ENCODE measurements around the gene RNF168. TPM values are rescaled to one million over a fixed set of nuclear protein-coding genes. Genes with fewer than 3 reads are reported as not detected.

RNF168 gene
- total RNA-seq, 1 experiment from 2014 or later = 65.5 TPM

DNA sequence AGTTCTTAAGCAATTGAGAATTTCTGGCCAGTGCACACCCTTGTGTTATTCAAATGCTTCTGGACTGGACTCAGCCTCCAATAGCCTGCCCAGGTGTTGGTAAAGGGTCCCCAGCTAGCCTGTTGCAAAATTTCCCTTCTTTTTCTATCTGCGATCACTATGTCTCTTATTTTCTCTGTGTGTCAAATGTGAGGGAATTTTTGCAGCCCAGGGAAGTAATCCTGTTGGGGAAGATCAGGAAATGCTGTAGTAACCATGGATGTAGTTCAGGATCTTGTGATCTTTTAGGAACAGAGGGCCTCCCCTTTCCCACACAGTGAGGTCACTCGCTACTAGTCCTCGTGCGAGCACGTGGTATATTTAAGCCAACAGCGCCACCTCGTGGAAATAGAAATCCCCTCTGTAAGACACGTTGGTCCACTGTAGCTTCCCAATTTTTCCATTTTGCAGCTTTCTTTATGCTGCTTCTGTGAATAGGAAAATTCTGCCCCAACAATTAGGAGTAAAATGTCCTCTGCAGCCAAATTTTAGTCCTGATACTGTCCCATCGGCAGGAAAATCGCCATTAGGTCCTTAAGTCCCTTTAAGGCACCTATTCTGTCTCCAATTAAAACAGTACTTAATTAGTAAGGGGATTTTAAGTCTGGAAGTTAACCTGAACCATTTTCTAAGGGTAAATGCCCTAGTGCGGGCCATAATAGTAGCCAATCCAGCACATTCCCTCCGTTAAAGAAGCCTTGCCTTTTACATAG, 15.6 kb upstream of the RNF168 start:
- Histone ChIP-seq H2BK120ac (ENCODE audit: low read depth, low read length, poor library complexity, severe bottlenecking) (no peak overlapping the region), H3K23ac (ENCODE audit: insufficient read length, low read depth, low read length) (no peak overlapping the region), H4K91ac (ENCODE audit: insufficient read length, low read depth, low read length) (no peak overlapping the region), H2BK5ac (ENCODE audit: insufficient read length, low read length) (no peak overlapping the region), H3K23me2 (ENCODE audit: insufficient read length, low read depth, low read length, poor library complexity, severe bottlenecking) (no peaks in the 10 kb centered on the region), H3T11ph (ENCODE audit: low read length) (no peak overlapping the region), H3K4ac (ENCODE audit: low read depth, low read length) (no peak overlapping the region), H4K5ac (ENCODE audit: insufficient read length, low read depth, low read length) (no peak overlapping the region), H4K20me1 (ENCODE audit: control insufficient read depth, insufficient read depth, insufficient read length) (no peaks in the 10 kb centered on the region), H2BK12ac (ENCODE audit: insufficient read length, low read depth, low read length) (no peak overlapping the region), H2AK5ac (ENCODE audit: insufficient read length, low read length) (no peak overlapping the region), H3K79me1 (ENCODE audit: insufficient read depth, low read depth, low read length, poor library complexity, severe bottlenecking) (no peaks in the 10 kb centered on the region), H2BK15ac (ENCODE audit: low read depth, low read length) (no peak overlapping the region), H3K27me3 (ENCODE audit: insufficient read depth, low read length) (no peaks in the 10 kb centered on the region), H3K14ac (ENCODE audit: insufficient read depth, low read length) (no peak overlapping the region), H3K79me2 (ENCODE audit: insufficient read depth, low read length) (no peaks in the 10 kb centered on the region), H2BK20ac (ENCODE audit: low read depth, low read length, poor library complexity, severe bottlenecking) (no peak overlapping the region), H3K4me1 (ENCODE audit: insufficient read depth, low read length) (no peaks in the 10 kb centered on the region), H3K56ac (ENCODE audit: insufficient read length, low read depth, low read length) (no peak overlapping the region), H4K8ac (replicated peaks; ENCODE audit: insufficient read length, low read depth, low read length) (no peak overlapping the region), H3K18ac (ENCODE audit: insufficient read length, low read depth, low read length) (no peak overlapping the region), H3K9me3 (ENCODE audit: control insufficient read depth, low read depth, low read length) (peaks cover 23% of the 10 kb centered on the region), H3K9ac (ENCODE audit: extremely low read depth, insufficient read length, low read length) (no peak overlapping the region), H3K27ac (ENCODE audit: insufficient read length, low read depth, low read length) (no peak overlapping the region), H3K4me2 (ENCODE audit: insufficient read depth, insufficient read length, low read length) (no peak overlapping the region), H2AFZ (ENCODE audit: low read length) (no peak overlapping the region)
- WGBS (ENCODE audit: extremely low coverage, insufficient read length, low lambda C conversion rate) = no CpG with 5 or more reads among the region's 12 CpGs
- DNase-seq = peak; percentile 73
- peaks cover 30 to 41% (median 30%) of the 10 kb centered on the region in 3 experiments for H3K36me3 Mint-ChIP-seq (ENCODE audit: insufficient read depth in 1 of 3, low read depth in 3 of 3)
- peaks cover 11 to 23% of the 10 kb centered on the region in 2 experiments for H3K4me1 Mint-ChIP-seq
- peaks cover 4% of the 10 kb centered on the region for H3K27me3 Mint-ChIP-seq (ENCODE audit: low read depth)
- H3K9me3 Mint-ChIP-seq = peaks cover 50 to 57% of the 10 kb centered on the region in 2 experiments
- H3K27ac Mint-ChIP-seq = no peak overlapping the region
- H3K4me3 Mint-ChIP-seq = no peak overlapping the region
- TF ChIP-seq, protein P1, sequence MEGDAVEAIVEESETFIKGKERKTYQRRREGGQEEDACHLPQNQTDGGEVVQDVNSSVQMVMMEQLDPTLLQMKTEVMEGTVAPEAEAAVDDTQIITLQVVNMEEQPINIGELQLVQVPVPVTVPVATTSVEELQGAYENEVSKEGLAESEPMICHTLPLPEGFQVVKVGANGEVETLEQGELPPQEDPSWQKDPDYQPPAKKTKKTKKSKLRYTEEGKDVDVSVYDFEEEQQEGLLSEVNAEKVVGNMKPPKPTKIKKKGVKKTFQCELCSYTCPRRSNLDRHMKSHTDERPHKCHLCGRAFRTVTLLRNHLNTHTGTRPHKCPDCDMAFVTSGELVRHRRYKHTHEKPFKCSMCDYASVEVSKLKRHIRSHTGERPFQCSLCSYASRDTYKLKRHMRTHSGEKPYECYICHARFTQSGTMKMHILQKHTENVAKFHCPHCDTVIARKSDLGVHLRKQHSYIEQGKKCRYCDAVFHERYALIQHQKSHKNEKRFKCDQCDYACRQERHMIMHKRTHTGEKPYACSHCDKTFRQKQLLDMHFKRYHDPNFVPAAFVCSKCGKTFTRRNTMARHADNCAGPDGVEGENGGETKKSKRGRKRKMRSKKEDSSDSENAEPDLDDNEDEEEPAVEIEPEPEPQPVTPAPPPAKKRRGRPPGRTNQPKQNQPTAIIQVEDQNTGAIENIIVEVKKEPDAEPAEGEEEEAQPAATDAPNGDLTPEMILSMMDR (conservative IDR thresholded peaks at IDR 0.05) = peak; percentile 79

All from H9 (cell line).